Measurements from ENCODE around the gene DTYMK.

The DTYMK gene

GRCh38 chr2:241690202-241690717 is 3.6 kb upstream of the DTYMK start:
- in situ Hi-C loops (cut with HindIII; ENCODE audit: low pct_ligation_motif_present, low sequenced_read_pairs) = no loop called here

DNA sequence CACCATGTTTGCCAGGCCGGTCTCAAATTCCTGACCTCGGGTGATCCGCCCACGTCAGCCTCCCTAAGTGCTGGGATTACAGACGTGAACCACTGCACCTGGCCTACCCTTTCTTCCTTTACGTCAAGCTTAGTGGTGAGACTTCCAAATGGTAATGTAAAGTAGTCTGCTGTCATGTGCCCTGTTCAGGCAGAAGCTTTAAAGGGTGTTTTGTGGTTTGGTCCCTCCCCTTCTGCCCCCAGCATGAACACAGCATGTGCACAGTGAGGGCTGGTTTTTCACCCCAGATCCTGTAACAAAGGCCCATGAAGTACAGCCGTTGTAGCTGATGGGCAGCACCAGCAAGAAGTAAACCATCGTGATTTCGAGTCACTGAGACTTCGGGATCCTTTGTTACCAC is 2.7 kb upstream of the DTYMK start:
- no peak overlapping the region for H3K4me3 ChIP-seq (ENCODE audit: low read depth, low read length)
- no peak for TF ChIP-seq CTCF (IDR thresholded peaks at IDR 0.05; ENCODE audit: low read depth, low read length, missing control alignments)
- no peak for DNase-seq
- H3K36me3 ChIP-seq (replicated peaks) = peaks cover 14% of the 10 kb centered on the region
- H3K27me3 ChIP-seq (replicated peaks) = no peaks in the 10 kb centered on the region
- H3K27ac ChIP-seq = no peak overlapping the region
- in situ Hi-C loops (cut with HindIII; ENCODE audit: low pct_ligation_motif_present, low sequenced_read_pairs) = no loop called here

More at GRCh38 chr2:241690202-241690717, 3.6 kb upstream of the DTYMK start:
- Histone ChIP-seq H3K27me3 (replicated peaks) (no peaks in the 10 kb centered on the region), H3K36me3 (replicated peaks) (peaks cover 19% of the 10 kb centered on the region), H3K27ac (no peak overlapping the region), H3K4me3 (ENCODE audit: low read depth, low read length) (no peak overlapping the region)
- TF ChIP-seq CTCF (IDR thresholded peaks at IDR 0.05; ENCODE audit: low read depth, low read length, missing control alignments) = no peak
- DNase-seq = no peak

DNA sequence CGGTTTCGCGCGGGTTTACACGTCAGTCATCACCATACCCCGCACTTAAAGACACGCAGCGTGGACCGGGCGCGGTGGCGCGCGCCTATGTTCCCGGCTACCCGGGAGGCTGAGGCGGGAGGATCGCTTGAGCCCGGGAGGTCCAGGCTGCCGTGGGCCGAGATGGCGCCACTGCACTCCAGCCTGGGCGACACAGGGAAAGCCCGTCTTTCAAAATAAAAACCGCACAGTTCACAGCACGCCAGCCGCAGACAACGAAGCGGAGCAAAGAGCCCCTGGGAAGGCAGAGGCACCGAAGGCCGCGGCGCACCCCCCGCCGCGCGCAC is 328 bp downstream of the DTYMK start:
- Histone ChIP-seq H3K27me3 (replicated peaks) (no peaks in the 10 kb centered on the region), H3K27ac (peak overlapping the region; percentile 59), H3K4me3 (ENCODE audit: low read depth, low read length) (peak overlapping the region; percentile 82), H3K36me3 (replicated peaks) (peaks cover 12% of the 10 kb centered on the region)
- no peak for DNase-seq
- in situ Hi-C loops (cut with HindIII; ENCODE audit: low pct_ligation_motif_present, low sequenced_read_pairs) = no loop called here
- TF ChIP-seq CTCF (IDR thresholded peaks at IDR 0.05; ENCODE audit: low read depth, low read length, missing control alignments) = no peak

GRCh38 chr2:241680827-241681599 is 5.6 kb downstream of the DTYMK start:
- in situ Hi-C loops (cut with HindIII; ENCODE audit: low pct_ligation_motif_present, low sequenced_read_pairs) = no loop called here
- TF ChIP-seq CTCF (IDR thresholded peaks at IDR 0.05; ENCODE audit: low read depth, low read length, missing control alignments) = no peak
- Histone ChIP-seq H3K4me3 (ENCODE audit: low read depth, low read length) (no peak overlapping the region), H3K27me3 (replicated peaks) (no peaks in the 10 kb centered on the region), H3K27ac (peak overlapping the region; percentile 87), H3K36me3 (replicated peaks) (peaks cover 23% of the 10 kb centered on the region)
- peak; percentile 97 for DNase-seq

DNA sequence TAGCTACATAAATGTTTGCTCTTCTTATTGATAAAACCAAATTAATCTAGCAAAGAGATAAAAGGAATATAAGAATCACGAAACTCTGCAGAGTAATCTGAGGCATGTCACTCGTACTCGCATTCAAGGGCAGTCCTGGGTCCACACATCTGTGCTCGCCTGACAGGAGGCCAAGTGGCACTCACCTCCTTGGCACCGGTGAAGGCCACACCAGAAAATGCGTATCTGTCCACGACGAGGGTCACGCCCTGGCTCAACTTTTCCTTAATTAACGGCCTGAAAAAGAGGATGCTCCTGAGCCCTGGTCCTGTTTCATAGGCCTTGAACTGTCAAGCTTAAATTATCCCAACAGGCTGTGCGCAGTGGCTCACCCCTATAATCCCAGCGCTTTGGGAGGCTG is 6.6 kb downstream of the DTYMK start:
- in situ Hi-C loops (cut with HindIII; ENCODE audit: low pct_ligation_motif_present, low sequenced_read_pairs) = no loop called here
- Histone ChIP-seq H3K36me3 (replicated peaks) (peaks cover 26% of the 10 kb centered on the region), H3K27ac (peak overlapping the region; percentile 87), H3K27me3 (replicated peaks) (no peaks in the 10 kb centered on the region), H3K4me3 (ENCODE audit: low read depth, low read length) (no peak overlapping the region)
- no peak for DNase-seq
- TF ChIP-seq CTCF (IDR thresholded peaks at IDR 0.05; ENCODE audit: low read depth, low read length, missing control alignments) = no peak

All from brain microvascular endothelial cell (primary cell).